ENCODE measurements around the gene TXN2. TPM values are rescaled to one million over a fixed set of nuclear protein-coding genes. Genes with fewer than 3 reads are reported as not detected.
"Not testable (repeated sequence)": the region's sequence is repeated elsewhere in the genome, so short reads cannot be mapped to it uniquely, and the experiment has no call there.

The TXN2 gene, protein sequence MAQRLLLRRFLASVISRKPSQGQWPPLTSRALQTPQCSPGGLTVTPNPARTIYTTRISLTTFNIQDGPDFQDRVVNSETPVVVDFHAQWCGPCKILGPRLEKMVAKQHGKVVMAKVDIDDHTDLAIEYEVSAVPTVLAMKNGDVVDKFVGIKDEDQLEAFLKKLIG
- polyA plus RNA-seq (2012; ENCODE audit: low read depth, missing spikeins), result 146 TPM

DNA sequence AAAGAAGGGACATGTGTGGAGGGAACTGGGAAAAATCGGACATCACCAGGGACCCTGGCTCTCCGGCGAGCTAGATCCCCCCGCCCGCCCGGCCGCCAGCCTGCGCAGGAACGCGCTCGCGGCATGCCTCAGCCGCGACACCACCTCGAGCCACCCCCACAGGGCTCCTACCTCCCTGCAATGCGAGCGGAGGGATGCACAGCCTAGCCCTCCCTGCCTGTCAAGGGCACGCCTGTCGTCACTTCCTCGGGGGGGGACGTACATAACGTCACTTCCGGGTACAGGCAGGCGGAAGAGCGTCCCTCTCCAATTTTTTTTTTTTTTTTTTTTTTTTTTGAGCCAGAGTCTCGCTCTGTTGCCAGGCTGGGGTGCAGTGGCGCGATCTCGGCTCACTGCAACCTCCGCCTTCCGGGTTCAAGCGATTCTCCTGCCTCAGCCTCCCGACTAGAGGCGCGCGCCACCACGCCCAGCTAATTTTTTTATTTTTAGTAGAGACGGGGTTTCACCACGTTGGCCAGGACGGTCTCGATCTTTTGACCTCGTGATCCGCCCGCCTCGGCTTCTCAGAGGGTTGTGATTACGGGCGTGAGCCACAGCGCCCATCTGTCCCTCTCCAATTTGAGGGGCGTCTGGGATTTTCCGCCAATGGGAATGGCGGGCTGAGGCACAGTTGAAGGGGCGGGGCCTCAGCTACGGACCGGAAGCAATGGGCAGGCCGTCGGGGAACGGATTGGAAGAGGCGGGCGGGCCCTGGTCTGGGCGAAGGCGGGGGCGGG is at the start of gene TXN2:
TSS of gene TXN2 (minus strand) at position 248 of the 776 bp plus-strand sequence. CDS start 803 bp downstream, outside the sequence.
- peak; percentile 99 for DNase-seq (ENCODE audit: insufficient read length, low spot score)
- FAIRE-seq, result peak; percentile 100
- peak; percentile 98 for TF ChIP-seq POLR2A (IDR thresholded peaks at IDR 0.05; ENCODE audit: low read depth, low read length)
- no peak for TF ChIP-seq PAX5 (IDR thresholded peaks at IDR 0.05; ENCODE audit: insufficient read depth, low read length, severe bottlenecking)
- TF ChIP-seq SPI1 (IDR thresholded peaks at IDR 0.05; ENCODE audit: low read depth, low read length), result peak; percentile 60
- peak; percentile 92 for TF ChIP-seq TAF1 (IDR thresholded peaks at IDR 0.05; ENCODE audit: low read depth, low read length)
- TF ChIP-seq POLR2AphosphoS5 (IDR thresholded peaks at IDR 0.05; ENCODE audit: low read depth, low read length), result peak; percentile 98
- peak; percentile 84 for TF ChIP-seq POU2F2 (IDR thresholded peaks at IDR 0.05; ENCODE audit: low read depth, low read length)

GRCh38 chr22:36528795-36529751 is 47.6 kb upstream of the TXN2 start, which contains the start of gene EIF3D:
Gene EIF3D, minus strand, starts transcription at chr22:36529166. Its CDS starts 3,045 bp downstream, at chr22:36526121.
- DNase-seq (ENCODE audit: insufficient read length, low spot score) (peak; percentile 82), FAIRE-seq (peak; percentile 99)
- TF ChIP-seq SPI1 (IDR thresholded peaks at IDR 0.05; ENCODE audit: low read depth, low read length), result peak; percentile 74
- peak; percentile 96 for TF ChIP-seq POLR2A (IDR thresholded peaks at IDR 0.05; ENCODE audit: low read depth, low read length)
- TF ChIP-seq PAX5 (IDR thresholded peaks at IDR 0.05; ENCODE audit: insufficient read depth, low read length, severe bottlenecking), result no peak
- TF ChIP-seq POLR2AphosphoS5 (IDR thresholded peaks at IDR 0.05; ENCODE audit: low read depth, low read length), result peak; percentile 97
- TF ChIP-seq TAF1 (IDR thresholded peaks at IDR 0.05; ENCODE audit: low read depth, low read length), result peak; percentile 98
- TF ChIP-seq POU2F2 (IDR thresholded peaks at IDR 0.05; ENCODE audit: low read depth, low read length), result peak; percentile 82

DNA sequence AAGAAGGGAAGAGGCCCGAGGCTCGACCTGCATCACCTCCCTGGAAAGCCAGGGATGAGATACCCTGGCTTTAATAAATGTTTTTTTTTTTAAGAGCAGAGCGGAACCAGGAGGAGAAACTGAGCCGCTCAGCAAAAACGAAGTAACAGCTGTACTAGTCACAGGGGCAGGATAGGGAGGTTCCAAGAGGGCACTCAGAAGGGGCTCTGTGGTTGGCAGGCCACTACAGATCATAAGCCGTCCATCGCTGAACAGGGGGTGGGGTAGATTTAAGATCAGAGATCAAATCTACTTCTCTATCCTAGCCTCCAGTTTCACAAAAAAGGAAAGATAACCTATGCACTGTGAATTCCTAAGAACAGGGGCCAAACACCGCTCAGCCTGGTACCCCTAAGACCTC is 46.9 kb upstream of the TXN2 start:
- FAIRE-seq (no peak), DNase-seq (ENCODE audit: insufficient read length, low spot score) (no peak)
- TF ChIP-seq TAF1 (IDR thresholded peaks at IDR 0.05; ENCODE audit: low read depth, low read length) (no peak), POLR2AphosphoS5 (IDR thresholded peaks at IDR 0.05; ENCODE audit: low read depth, low read length) (no peak), POLR2A (IDR thresholded peaks at IDR 0.05; ENCODE audit: low read depth, low read length) (no peak), PAX5 (IDR thresholded peaks at IDR 0.05; ENCODE audit: insufficient read depth, low read length, severe bottlenecking) (no peak), POU2F2 (IDR thresholded peaks at IDR 0.05; ENCODE audit: low read depth, low read length) (no peak), SPI1 (IDR thresholded peaks at IDR 0.05; ENCODE audit: low read depth, low read length) (no peak)

DNA sequence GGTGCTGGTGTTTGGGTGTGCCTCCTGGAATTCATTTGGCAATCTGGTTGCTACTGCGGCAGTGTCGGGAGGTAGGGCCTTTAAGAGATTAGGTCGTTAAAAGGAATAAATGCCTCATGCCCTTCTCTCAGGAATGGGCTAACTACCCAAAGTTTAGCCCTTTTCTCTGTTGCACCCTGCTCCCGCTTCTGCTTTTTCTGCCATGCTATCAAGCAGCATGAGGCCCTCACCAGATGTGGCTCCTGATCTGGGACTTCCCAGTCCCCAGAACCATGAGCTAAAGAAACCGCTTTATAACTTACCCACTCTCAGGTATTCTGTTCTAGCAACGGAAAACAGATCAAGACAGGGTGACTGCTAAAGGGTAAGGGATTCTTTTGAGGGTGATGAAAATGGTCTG is 41.2 kb upstream of the TXN2 start:
- TF ChIP-seq POLR2A (IDR thresholded peaks at IDR 0.05; ENCODE audit: low read depth, low read length) (no peak), SPI1 (IDR thresholded peaks at IDR 0.05; ENCODE audit: low read depth, low read length) (peak; percentile 50), PAX5 (IDR thresholded peaks at IDR 0.05; ENCODE audit: insufficient read depth, low read length, severe bottlenecking) (no peak)
- DNase-seq (ENCODE audit: insufficient read length, low spot score) (no peak), FAIRE-seq (no peak)

GRCh38 chr22:36520423-36520822 is 39.0 kb upstream of the TXN2 start:
- DNase-seq (ENCODE audit: insufficient read length, low spot score), result no peak
- FAIRE-seq, result no peak
- TF ChIP-seq POLR2AphosphoS5 (IDR thresholded peaks at IDR 0.05; ENCODE audit: low read depth, low read length), result no peak
- TF ChIP-seq POLR2A (IDR thresholded peaks at IDR 0.05; ENCODE audit: low read depth, low read length), result no peak
- TF ChIP-seq PAX5 (IDR thresholded peaks at IDR 0.05; ENCODE audit: insufficient read depth, low read length, severe bottlenecking), result no peak
- no peak for TF ChIP-seq SPI1 (IDR thresholded peaks at IDR 0.05; ENCODE audit: low read depth, low read length)
- no peak for TF ChIP-seq POU2F2 (IDR thresholded peaks at IDR 0.05; ENCODE audit: low read depth, low read length)
- TF ChIP-seq TAF1 (IDR thresholded peaks at IDR 0.05; ENCODE audit: low read depth, low read length), result no peak

DNA sequence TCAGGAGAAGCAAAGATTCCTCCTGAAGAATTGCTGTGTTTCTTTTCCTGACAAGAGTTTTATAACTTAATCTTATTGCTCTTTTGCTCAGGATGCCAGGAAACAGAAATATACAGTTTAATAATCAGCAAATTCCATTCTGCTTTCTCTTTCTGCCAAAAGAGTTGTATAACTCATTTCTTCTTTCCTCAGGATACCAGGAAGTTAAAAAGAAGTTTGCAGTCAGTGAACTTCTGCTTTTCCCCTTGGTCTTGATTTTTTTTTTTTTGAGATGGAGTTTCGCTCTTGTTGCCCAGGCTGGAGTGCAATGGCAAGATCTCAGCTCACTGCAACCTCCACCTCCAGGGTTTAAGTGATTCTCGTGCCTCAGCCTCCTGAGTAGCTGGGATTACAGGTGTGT is 38.5 kb upstream of the TXN2 start:
- not testable (repeated sequence) for DNase-seq (ENCODE audit: insufficient read length, low spot score); FAIRE-seq

DNA sequence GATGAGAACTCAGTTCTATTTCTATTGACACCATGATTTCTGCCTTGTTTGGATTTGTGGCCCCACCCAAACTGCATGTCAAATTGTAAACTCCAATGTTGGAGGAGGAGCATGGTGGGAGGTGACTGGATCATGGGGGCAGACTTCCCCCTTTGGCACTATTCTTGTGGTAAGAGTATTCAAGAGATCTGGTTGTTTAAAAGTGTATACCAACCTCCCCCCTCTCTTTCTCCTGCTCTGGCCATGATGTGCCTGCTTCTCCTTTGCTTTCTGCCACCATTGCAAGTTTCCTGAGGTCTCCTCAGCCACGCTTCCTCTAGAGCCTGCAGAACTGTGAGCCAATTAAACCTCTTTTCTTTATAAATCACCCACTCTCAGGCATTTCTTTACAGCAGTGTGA is 33.3 kb upstream of the TXN2 start:
- TF ChIP-seq TAF1 (IDR thresholded peaks at IDR 0.05; ENCODE audit: low read depth, low read length) (no peak), PAX5 (IDR thresholded peaks at IDR 0.05; ENCODE audit: insufficient read depth, low read length, severe bottlenecking) (no peak), POU2F2 (IDR thresholded peaks at IDR 0.05; ENCODE audit: low read depth, low read length) (no peak), POLR2AphosphoS5 (IDR thresholded peaks at IDR 0.05; ENCODE audit: low read depth, low read length) (no peak), POLR2A (IDR thresholded peaks at IDR 0.05; ENCODE audit: low read depth, low read length) (no peak), SPI1 (IDR thresholded peaks at IDR 0.05; ENCODE audit: low read depth, low read length) (no peak)
- DNase-seq (ENCODE audit: insufficient read length, low spot score), result no peak
- no peak for FAIRE-seq

GRCh38 chr22:36512991-36513390 is 31.6 kb upstream of the TXN2 start:
- TF ChIP-seq POU2F2 (IDR thresholded peaks at IDR 0.05; ENCODE audit: low read depth, low read length) (no peak), TAF1 (IDR thresholded peaks at IDR 0.05; ENCODE audit: low read depth, low read length) (no peak), SPI1 (IDR thresholded peaks at IDR 0.05; ENCODE audit: low read depth, low read length) (no peak), POLR2AphosphoS5 (IDR thresholded peaks at IDR 0.05; ENCODE audit: low read depth, low read length) (peak; percentile 28; the same call in 1 of the 2 replicates), POLR2A (IDR thresholded peaks at IDR 0.05; ENCODE audit: low read depth, low read length) (0 out of 2 replicates have a peak, but pooled peaks have one; percentile 8), PAX5 (IDR thresholded peaks at IDR 0.05; ENCODE audit: insufficient read depth, low read length, severe bottlenecking) (no peak)
- no peak for FAIRE-seq
- DNase-seq (ENCODE audit: insufficient read length, low spot score), result no peak

DNA sequence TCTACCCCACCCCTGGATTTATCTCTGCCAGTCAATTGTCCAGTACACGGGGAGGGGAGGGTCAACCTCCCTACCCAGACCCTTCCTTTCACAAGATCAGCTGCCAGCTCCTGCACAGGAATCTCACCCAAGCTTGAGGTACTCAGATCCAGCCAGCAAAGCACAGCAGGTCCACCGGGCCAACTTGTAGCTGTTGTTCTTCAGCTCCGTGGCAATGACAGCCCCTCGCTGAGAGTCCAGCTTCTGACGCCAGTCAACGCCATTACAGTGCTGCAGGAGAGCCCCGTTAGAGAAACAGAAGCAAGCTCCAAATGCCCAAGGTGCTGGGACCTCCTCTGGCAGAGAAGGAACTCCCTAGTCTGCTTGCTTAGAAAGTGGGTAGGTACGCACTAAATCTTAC is 30.9 kb upstream of the TXN2 start:
- DNase-seq (ENCODE audit: insufficient read length, low spot score) (no peak), FAIRE-seq (no peak)
- TF ChIP-seq PAX5 (IDR thresholded peaks at IDR 0.05; ENCODE audit: insufficient read depth, low read length, severe bottlenecking), result no peak
- no peak for TF ChIP-seq POLR2A (IDR thresholded peaks at IDR 0.05; ENCODE audit: low read depth, low read length)
- no peak for TF ChIP-seq TAF1 (IDR thresholded peaks at IDR 0.05; ENCODE audit: low read depth, low read length)
- TF ChIP-seq POLR2AphosphoS5 (IDR thresholded peaks at IDR 0.05; ENCODE audit: low read depth, low read length), result no peak
- TF ChIP-seq POU2F2 (IDR thresholded peaks at IDR 0.05; ENCODE audit: low read depth, low read length), result no peak
- no peak for TF ChIP-seq SPI1 (IDR thresholded peaks at IDR 0.05; ENCODE audit: low read depth, low read length)
